Stimulated activated CD8-positive, alpha-beta memory T cell treated with anti-CD3 and anti-CD28 coated beads, Interleukin-7, amount 100 ng/mL, for 24 hours (primary cell): ENCODE data around the gene IKZF1.

Experiments
- DNase-seq: peaks from one replicate; pipeline ENCODE4 v3.0.0-alpha.2; 2020; ENCODE audit warnings: low read depth

The IKZF1 gene

DNA sequence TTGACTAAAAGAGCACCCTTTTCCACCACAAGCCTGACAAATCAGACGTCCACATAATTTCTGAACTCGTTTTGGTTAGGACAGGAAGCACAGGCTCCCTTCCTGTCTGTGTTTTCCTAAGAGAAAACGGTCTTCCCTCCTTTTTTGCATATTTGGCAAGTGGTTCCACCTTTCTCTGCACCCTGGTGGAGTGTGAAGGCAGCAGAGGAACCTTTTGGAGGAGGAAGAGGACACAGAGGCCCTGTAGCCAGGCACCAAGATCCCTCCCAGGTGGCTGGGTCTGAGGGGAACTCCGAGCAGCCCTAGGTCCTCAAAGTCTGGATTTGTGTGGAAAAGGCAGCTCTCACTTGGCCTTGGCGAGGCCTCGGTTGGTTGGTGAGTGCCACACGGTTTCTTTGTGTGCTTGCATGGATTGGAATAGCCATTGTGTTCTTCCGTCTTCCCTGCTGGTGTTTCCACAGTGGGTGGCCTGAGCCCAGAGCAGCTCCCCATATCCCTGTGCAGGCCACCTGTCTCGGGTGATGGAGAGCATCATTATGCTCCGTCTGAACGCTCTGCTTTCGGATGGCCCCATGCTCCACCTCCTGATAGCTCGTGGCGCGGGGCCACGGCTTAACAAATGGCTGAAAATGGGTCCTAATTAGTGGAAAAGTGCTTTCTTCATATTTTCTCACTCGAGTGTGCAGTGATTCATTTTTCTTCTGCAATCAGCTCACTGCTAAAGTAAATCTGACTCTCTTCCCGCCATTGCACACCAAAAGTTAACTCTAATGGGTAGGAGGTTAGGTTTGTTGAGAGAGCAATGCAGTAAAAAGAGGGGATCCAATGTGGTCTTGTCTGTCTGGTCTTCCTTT is 4.2 kb downstream of the IKZF1 start:
- no peak for DNase-seq

DNA sequence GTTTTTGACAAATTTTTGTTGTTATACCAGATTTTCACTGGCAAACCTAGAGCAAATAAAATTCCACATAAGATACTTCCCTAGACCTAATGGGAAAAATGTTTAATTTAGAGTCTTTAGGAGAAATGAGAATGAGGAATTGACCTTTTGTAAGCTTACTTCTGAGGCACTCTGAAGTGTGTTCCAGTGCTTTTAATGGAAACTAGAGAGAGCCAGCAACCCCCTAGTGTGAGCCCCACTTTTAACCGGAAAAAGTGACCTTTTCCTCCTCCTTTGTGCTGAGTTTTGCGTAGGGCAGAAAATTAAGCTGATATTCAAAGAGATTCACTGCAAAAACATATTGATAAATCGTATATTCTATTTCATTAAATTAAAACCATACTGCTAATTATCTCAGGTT is 5.2 kb downstream of the IKZF1 start:
- DNase-seq, result no peak

DNA sequence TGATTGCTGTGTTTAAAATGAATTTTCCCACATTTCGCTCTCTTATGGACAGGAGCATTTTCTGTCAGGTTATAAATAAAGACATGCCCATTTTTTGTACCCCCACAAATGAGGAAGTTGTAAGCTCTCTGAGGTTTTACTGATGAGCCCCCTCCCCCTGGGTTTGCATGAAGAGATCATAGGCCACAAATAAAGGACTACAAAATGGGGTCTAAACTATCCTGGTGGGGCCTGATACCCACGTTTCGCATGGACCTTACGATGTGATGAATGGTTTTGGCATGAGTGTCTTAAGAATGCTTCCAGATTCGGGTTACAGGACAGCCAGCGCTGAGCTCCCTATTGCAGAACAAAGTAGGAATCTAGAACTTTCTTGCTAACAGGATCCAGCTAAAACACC is 5.8 kb downstream of the IKZF1 start:
- no peak for DNase-seq

DNA sequence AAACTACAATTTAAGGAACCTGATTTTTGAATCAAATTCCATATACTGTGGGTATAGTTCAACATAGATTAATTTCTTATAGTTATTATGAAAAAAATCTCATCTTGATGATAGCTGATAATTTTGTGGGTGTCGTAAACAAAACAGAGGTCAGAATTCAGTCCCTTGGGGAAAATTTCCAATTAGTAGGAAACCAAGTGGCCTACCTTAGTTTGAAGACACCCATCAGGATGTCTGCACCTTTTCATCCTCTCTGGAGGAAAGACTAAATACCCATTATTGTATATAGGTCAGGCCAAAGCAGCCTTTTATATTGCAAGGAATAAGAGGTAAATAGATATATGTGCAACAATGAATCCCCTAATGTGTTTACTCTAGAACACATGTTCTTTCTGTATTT is 6.4 kb downstream of the IKZF1 start:
- no peak for DNase-seq

DNA sequence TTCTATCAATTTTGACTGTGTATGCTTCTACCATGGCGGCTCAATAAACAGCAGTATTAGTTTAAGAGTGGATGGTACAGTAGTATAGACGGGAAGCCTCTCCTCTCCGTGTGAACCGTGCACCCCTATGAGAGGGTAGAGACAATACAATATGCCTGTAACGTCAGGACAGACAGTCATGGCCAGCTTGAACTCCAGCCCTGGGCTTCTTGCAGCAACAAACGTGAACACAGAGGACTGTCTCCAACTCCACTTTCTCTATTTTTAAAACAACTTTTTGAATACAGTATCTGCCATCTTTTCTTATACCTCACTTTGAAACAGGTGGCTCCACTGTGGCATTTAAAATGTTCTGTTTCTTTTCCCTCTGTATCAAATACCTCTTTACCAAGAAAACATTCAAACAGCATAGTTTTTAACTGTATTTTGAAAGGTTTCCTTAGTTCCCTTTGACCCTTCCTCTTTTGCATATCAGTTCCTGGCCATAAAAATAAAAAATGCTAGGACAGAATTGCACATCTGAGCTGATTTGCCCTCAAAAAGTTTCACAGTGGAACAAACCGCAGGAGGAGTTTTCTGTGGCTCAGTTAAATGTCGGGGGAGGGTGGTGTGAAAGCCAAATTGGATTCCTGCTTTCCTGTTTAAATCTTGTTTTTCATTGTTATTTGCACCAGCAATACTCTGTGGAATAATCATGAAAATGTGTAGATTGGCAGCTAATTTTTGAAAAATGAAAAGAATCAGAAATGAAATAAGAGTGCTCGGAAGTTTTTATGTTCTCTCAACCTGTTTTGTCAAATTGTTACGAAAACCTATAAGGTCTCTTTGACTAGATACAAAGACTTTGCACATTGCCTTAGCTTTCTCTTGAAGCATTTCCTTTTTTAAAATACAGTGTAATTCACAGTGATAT is 8.0 kb downstream of the IKZF1 start:
- no peak for DNase-seq

DNA sequence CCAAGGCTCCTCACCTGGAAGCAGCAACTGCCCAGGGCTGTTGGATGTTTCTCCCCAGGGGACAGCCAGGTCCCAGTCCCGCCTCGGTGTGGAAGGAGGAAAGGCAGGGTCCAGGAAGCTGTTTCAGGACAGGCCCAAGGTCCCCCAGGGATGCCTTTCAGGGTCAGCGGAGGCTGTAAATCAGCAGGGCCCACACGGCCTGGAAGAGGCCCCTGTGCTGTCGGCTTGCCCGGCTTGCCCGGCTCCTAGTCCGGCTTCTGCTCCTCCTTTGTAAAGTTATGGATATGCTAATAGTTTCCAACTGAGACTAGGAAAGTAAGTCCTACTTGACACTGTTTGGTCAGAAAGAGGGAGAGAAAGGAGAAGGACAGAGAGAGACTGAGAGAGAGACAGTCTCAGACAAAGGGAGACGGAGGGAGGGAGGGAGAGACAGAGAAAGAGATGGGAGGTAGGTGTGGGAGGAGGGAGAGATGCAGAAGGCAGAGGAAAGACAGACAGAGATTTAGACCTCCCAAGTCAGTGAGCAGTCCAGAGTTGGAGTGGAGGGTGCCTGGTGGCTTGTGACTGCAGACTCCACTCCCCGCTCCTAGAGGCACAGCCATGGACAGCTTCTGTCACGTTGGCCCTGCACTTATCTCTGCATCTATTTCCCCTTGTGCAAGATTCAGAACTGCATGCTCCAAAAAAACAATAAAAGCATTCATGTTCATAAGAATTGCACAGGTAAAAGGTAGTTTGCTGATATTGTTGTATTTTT is 10.5 kb downstream of the IKZF1 start:
- no peak for DNase-seq

DNA sequence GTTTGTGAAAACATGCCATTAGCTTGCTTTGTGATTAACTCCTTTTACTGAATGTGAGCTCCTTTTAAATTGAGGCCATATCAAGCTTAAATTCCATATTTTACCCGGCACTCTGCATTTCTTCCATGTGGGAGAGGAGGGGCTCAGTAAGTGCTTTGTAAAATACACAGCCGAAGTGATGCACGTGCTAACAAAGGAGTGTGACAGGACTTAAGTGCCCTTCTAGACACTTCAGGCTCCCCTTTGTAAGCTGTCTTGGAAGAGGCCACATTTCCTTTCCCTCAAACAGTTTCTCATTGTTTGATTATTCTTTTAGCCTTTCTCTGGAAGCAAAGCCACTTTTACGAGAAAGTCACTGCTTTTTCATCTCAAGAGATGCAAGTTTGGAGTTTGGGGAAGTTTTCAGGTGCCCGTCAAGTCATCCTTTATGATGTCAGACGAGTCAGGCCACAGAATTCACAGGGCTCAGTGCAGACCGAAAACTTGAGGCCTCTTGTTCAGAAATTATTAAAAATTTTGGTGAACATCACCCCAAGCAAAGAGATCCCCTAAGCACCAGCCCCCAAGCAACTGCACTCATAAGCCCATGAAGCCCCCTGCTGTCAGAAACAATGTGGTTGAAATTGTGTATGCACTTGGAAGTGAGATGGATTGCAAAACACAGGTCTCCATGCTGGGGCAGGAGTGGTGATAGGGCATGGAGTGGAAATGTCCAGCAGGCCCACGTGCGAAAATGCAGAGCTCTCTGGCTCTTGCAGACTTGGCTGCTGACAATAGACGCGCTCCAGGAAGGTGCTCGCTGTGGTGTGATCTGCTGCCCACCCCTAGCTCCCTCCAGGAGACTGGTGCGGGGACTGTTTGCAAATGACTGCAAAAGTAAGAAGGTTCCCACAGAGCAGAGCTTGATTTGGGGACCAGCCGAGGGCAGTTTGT is 11.5 kb downstream of the IKZF1 start:
- DNase-seq, result no peak

DNA sequence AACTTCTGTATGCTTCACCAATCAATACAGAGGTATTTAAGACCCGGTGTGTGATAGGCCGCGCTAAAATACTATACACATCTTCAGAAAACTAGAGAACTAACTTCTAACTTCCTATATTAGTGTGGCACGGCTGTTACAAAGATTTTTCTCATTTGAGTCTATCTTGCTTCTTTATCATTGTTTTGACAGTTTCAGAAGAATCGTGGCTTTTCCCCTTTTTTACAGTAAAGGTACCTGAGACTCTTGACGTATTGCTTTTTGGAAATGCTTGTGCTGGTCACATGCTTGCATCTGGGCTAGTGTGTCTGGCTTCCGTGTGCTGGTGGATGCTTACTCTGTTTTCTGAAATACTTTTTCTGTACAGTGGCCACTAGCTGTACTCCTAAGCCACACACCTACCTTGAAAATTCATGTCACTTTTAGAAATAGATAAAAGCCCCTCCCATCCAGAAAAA is 12.7 kb downstream of the IKZF1 start:
- no peak for DNase-seq

DNA sequence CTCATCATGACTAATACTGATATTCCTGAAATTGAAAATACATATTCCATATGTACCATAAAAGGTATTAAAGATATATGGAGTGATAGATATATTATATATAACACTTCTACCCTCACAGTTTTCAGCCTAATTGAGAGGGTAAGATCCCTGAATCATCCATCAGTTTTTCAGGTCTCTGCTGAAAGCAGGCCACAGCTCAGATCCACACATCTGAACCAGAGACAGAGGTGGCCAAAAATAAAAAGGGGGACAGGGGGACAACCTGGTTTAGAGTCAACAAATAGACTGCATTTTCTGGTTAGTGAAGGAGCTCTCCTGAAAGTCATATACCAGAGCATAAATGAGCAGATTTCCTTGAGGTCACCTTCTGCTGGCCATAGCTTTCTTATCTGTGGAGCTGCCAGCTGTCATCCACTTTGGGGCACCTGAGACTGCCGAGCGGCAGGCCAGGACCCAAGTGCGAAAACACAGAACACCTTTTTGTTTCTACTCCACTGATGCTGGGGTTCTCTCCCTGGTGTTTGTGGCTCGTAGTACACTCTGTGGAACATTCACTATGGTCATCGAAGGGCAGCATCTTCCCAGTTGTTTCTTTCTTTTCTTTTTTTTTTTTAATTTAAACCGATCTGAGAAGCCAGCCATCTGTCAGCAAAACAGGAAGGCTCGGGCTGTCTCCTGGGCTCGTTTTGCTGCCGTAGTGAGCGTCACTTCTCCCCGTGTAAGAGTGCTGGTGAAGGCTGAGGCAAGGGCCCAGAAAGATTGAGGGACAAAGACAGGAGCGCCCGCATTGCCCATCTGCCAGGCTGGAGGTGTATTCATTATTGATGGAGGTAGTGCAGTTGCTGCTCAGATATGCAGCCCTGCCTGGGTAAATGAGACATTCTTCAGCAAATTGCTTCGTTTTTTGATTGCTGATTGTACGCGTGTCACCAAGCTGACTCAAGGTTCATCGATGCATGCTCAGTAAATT is 13.5 kb downstream of the IKZF1 start:
- no peak for DNase-seq

DNA sequence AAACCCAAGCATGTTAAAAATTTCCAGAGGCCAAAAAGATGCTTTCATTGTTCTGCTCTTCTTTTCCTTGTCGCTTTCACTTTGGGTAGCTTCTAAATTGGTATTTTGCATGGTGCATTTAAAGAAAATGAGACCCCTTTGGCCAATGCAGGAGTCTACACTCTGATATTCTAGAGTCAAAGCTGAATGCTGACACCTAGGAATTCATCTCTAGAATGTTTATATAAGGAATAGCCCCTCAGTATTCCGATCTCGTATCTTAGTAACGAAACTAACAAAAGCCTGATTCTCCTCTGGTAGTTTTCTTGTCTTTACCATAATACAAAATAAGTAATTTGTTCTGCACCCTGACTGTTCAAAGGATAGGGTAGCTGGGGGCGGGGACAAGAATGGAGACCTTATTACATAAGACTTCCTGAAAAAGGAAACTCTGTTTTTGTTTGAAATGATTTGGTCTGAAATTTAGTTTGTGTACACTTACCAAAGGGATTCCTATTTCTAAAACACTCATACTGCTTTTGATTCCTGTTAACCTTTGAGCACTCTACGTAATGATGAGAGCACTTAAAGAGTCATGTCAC is 17.1 kb downstream of the IKZF1 start:
- no peak for DNase-seq

DNA sequence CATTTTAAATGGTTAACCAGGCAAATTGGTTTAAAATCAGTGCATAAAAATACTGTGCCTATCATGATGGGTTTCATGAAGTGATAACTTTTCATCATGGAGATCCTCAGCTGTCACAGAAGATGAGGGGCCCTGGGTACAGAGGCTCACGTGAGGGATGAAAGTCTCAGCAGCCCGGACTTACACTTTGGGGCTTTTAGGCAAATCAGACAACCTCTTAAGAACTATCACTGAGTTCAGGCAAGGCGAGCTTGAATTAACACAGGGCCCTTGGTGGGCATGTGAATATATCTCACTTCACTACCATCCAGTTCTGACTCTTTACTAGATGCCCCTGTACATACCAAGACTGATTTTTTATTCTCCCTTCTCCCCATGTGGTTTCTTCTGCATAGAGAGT is 19.6 kb downstream of the IKZF1 start:
- no peak for DNase-seq

DNA sequence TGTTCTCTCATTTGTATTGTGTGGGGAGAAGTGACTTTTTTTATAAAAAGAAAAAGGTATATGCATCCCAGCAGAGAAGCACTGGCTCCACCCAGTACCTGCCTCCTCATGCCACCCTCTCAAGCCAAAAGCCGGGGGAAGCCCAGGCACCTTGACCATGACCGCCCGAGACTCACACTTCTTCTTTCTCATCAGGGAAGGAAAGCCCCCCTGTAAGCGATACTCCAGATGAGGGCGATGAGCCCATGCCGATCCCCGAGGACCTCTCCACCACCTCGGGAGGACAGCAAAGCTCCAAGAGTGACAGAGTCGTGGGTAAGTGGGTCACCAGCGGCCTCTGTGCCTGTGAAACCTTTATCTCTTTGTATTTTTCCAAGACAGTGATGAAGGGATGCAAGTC is 22.9 kb downstream of the IKZF1 start:
- DNase-seq, result no peak

DNA sequence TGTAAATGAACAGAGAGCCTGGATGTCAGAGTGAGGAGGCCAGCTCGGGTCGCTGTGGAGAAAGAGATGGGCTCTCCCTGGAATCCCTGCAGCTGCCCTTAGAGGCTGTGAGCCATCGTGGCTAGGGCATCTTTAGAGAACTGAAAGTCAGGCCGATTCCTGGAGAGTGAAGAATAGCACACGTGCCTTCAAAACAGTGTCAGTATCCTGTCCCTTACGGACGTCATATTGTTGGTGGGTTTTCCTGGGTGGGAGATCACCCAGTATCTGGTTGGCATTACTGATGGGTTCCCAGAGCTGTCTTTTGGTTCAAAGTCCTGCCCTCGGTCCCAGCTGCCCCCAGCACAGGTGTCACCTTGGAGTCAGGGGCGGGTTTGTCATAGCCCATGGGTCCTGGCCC is 25.3 kb downstream of the IKZF1 start:
- DNase-seq, result no peak

DNA sequence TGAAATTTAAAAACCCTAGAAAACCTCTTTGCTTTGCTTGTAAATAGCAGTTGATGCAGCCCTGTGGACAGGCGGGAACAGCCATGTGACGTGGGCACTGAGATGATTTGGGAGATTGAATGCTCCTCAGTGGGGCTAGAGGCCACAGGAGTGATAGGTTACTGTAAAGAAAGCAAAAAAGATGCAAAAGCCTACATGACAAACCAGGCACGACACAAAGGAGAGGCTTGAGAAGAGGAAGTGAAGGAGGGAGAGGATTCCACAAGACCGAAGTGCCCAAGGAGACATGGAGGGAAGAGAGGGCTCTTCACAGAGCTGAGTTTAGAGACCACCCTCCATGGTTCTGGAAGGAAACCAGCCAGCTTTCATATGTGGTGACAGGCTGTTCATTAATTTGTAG is 25.7 kb downstream of the IKZF1 start:
- no peak for DNase-seq

DNA sequence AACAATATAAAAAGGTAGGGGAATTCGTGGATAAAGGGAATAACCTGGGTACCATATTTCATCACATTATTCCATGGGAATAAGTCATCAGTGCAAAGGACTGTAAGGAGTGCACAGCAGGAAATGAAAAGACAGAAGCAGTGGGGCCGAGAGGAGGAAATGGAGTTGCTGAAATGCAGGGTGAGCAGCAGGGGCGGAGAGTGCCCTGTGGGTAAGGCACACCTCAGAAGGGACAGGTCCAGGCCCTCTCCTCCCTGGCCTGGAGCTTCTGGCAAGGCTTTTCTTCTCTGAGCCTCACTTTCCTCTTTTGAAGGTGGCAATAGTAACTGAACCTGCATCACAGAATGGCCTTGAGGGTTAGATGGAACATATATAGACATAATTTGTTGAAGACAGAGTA is 26.2 kb downstream of the IKZF1 start:
- DNase-seq, result no peak

DNA sequence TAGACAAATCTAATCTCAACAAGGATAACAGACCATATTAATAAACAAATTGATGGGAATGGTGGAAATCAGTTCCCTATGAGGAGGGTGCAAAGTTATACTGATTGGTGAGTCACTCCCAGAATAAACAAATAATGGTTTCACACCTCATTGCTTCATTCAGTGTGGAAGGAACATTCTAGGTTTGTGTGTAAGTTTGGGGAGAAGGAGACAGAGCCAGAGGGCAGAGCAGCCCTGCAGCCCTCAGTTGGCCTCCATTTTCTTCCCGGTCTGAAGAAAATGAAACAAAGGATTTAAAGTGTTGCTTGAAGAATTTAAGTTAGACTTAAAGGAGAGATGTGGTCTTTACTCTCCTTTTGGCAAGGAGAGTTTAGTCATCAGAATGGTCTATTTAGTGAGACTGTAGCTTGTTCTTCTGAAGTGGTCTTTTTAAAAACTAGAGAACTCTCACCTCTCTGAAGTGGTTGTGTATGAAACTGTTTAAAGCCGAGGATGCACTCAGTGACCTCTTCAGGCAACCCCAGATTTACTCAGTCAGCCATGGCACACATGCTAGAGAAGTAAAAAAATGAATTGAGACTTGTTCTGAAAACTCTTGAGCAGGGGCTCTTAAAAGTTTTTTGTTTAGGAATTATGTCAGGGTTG is 27.2 kb downstream of the IKZF1 start:
- DNase-seq, result no peak

DNA sequence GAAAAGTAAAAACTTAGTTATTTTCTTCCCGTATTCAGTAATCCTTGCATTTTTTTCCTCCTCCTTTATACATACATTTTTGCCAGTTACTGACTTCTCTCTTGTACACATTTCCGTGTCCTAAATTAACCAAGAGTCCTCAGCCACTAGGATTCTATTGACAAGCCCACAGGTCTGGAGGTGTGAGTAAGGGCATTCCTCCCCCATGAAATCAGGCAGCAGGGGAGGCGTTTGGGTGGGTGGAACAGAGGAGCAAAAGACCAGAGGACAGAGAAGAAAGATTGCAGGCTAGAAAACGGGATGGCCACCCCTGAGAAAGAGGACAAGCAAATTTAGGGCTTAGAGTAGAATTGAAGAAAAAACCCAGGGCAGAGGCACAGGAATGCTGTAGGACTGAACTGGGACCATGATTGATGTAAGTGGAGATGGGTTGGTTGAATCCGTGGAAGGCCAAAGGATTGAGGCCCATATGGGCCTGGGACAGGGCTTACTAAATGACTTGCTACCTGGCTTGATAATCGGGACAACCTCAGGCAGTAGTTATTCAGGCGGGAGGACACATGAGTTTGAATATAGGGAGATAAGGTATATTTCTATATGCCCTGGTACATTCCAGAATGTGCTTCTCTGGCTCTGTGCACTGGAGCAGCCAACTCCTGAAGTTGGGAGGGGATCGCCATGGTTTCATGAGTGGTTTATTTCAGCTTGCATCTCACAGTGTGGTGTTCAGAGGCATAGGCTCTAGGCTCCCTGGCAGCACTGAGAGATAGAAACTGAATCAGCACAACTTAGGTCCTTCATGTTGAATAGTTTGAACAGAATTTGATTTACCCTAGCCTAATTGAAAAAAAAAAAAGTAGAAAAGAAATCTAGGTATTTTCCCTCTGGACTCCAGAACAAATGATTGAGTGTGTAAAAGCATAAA is 28.0 kb downstream of the IKZF1 start:
- DNase-seq, result no peak

DNA sequence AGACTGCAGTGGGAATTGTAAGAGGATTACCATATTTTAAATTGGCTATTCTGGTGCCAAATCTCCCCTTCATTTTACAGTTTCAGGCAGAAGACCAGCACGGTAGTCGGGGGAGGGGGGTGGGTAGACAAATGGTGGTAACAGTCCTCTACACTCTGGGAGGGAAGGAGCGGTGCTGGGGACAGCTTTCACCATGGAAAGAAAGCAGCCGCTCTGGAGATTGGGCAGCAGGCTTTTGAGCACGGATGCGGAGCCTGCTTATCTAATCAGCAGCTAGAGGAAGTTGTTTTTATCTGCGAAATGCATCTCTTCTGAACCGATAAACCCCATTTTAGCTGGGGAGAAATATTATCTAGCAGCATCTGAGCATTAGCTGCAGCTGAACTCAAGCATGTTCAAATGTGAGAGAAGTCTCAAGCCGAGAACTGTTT is 28.7 kb downstream of the IKZF1 start:
- no peak for DNase-seq
